H9 (cell line): ENCODE data around the gene FOXM1. TPM values are rescaled to one million over a fixed set of nuclear protein-coding genes. Genes with fewer than 3 reads are reported as not detected.

Source experiments
- DNase-seq: peaks from one replicate; pipeline ENCODE4 v3.0.0-alpha.2; 2017
- H2AFZ ChIP-seq: one replicate; pipeline ENCODE4 v1.6.1; 2013; ENCODE audit warnings: mild to moderate bottlenecking, low read length, control low read depth, moderate library complexity
- H2AK5ac ChIP-seq: 2 replicates; pipeline ENCODE4 v1.6.1; 2013; ENCODE audit warnings: low read length, control low read depth, mixed read lengths; ENCODE audit not compliant: insufficient read length
- H2BK120ac ChIP-seq: one replicate; pipeline ENCODE4 v1.6.1; 2013; ENCODE audit warnings: low read depth, mild to moderate bottlenecking, low read length, control low read depth, inconsistent platforms; ENCODE audit not compliant: poor library complexity, severe bottlenecking
- H2BK12ac ChIP-seq: 2 replicates; pipeline ENCODE4 v1.6.1; 2013; ENCODE audit warnings: low read length, control low read depth, mixed read lengths, low read depth; ENCODE audit not compliant: insufficient read length
- H2BK15ac ChIP-seq: 2 replicates; pipeline ENCODE4 v1.6.1; 2013; ENCODE audit warnings: low read depth, low read length, control low read depth
- H2BK20ac ChIP-seq: one replicate; pipeline ENCODE4 v1.6.1; 2013; ENCODE audit warnings: low read depth, mild to moderate bottlenecking, low read length, control low read depth, inconsistent platforms; ENCODE audit not compliant: poor library complexity, severe bottlenecking
- H2BK5ac ChIP-seq: 2 replicates; pipeline ENCODE4 v1.6.1; 2013; ENCODE audit warnings: low read length, control low read depth, mixed read lengths; ENCODE audit not compliant: insufficient read length
- H3K14ac ChIP-seq: 2 replicates; pipeline ENCODE4 v1.6.1; 2013; ENCODE audit warnings: low read length, control low read depth; ENCODE audit not compliant: insufficient read depth
- H3K18ac ChIP-seq: 2 replicates; pipeline ENCODE4 v1.6.1; 2013; ENCODE audit warnings: low read depth, mild to moderate bottlenecking, mixed read lengths, low read length, control low read depth; ENCODE audit not compliant: insufficient read length
- H3K23ac ChIP-seq: 2 replicates; pipeline ENCODE4 v1.6.1; 2013; ENCODE audit warnings: low read length, control low read depth, mixed read lengths, low read depth; ENCODE audit not compliant: insufficient read length
- H3K23me2 ChIP-seq: 2 replicates; pipeline ENCODE4 v1.6.1; 2013; ENCODE audit warnings: low read depth, mild to moderate bottlenecking, mixed read lengths, low read length, control low read depth; ENCODE audit not compliant: insufficient read length, poor library complexity, severe bottlenecking
- H3K27ac ChIP-seq: 2 replicates; pipeline ENCODE4 v1.5.1; 2013; ENCODE audit warnings: low read length, control low read depth, mixed read lengths, low read depth; ENCODE audit not compliant: insufficient read length
- H3K27me3 ChIP-seq: 2 replicates; pipeline ENCODE4 v1.6.1; 2013; ENCODE audit warnings: low read length, control low read depth, inconsistent platforms; ENCODE audit not compliant: insufficient read depth
- H3K4ac ChIP-seq: 2 replicates; pipeline ENCODE4 v1.6.1; 2013; ENCODE audit warnings: low read depth, mild to moderate bottlenecking, control low read depth, inconsistent platforms, low read length, moderate library complexity
- H3K4me1 ChIP-seq: 2 replicates; pipeline ENCODE4 v1.6.1; 2013; ENCODE audit warnings: low read length, control low read depth, inconsistent platforms; ENCODE audit not compliant: insufficient read depth
- H3K4me2 ChIP-seq: 2 replicates; pipeline ENCODE4 v1.6.1; 2013; ENCODE audit warnings: low read length, control low read depth, mixed read lengths; ENCODE audit not compliant: insufficient read length, insufficient read depth
- H3K56ac ChIP-seq: 2 replicates; pipeline ENCODE4 v1.6.1; 2013; ENCODE audit warnings: low read depth, mild to moderate bottlenecking, mixed read lengths, low read length, control low read depth; ENCODE audit not compliant: insufficient read length
- H3K79me1 ChIP-seq: 2 replicates; pipeline ENCODE4 v1.6.1; 2013; ENCODE audit warnings: low read depth, mild to moderate bottlenecking, moderate library complexity, low read length, control low read depth, inconsistent platforms; ENCODE audit not compliant: insufficient read depth, poor library complexity, severe bottlenecking
- H3K79me2 ChIP-seq: 2 replicates; pipeline ENCODE4 v1.6.1; 2013; ENCODE audit warnings: low read length, control low read depth, inconsistent platforms; ENCODE audit not compliant: insufficient read depth
- H3K9ac ChIP-seq: 2 replicates; pipeline ENCODE4 v1.6.1; 2013; ENCODE audit warnings: low read length, control low read depth, mixed read lengths; ENCODE audit not compliant: insufficient read length; ENCODE audit errors: extremely low read depth
- H3K9me3 ChIP-seq: one replicate; pipeline ENCODE4 v1.6.1; 2013; ENCODE audit warnings: low read depth, low read length, inconsistent platforms; ENCODE audit not compliant: control insufficient read depth
- H3T11ph ChIP-seq: one replicate; pipeline ENCODE4 v1.6.1; 2013; ENCODE audit warnings: mild to moderate bottlenecking, low read length, control low read depth, inconsistent platforms
- H4K20me1 ChIP-seq: one replicate; pipeline ENCODE4 v1.6.1; 2013; ENCODE audit not compliant: control insufficient read depth, insufficient read length, insufficient read depth
- H4K5ac ChIP-seq: 2 replicates; pipeline ENCODE4 v1.6.1; 2013; ENCODE audit warnings: low read depth, mild to moderate bottlenecking, mixed read lengths, low read length, control low read depth; ENCODE audit not compliant: insufficient read length
- H4K8ac ChIP-seq: replicated peaks from 2 replicates; pipeline ENCODE4 v1.6.1; 2013; ENCODE audit warnings: low read length, control low read depth, mixed read lengths, low read depth; ENCODE audit not compliant: insufficient read length
- H4K91ac ChIP-seq: 2 replicates; pipeline ENCODE4 v1.6.1; 2013; ENCODE audit warnings: low read depth, mild to moderate bottlenecking, moderate library complexity, mixed read lengths, low read length, control low read depth; ENCODE audit not compliant: insufficient read length
- H3K27ac Mint-ChIP-seq, 3 experiments: 2 replicates in 2 of 3; 3 replicates in 1 of 3; pipeline ENCODE4 v1.8.0; 2020 to 2021; ENCODE audit warnings: mixed read lengths in 3 of 3, mild to moderate bottlenecking in 1 of 3, moderate library complexity in 1 of 3
- H3K27me3 Mint-ChIP-seq: 2 replicates; pipeline ENCODE4 v1.8.0; 2021; ENCODE audit warnings: low read depth, mild to moderate bottlenecking, moderate library complexity, mixed read lengths
- H3K36me3 Mint-ChIP-seq, 3 experiments: 2 replicates in 2 of 3; 3 replicates in 1 of 3; pipeline ENCODE4 v1.8.0; 2020 to 2021; ENCODE audit warnings: low read depth in 3 of 3, mixed read lengths in 3 of 3; ENCODE audit not compliant: insufficient read depth in 1 of 3
- H3K4me1 Mint-ChIP-seq, 2 experiments: 2 replicates each; pipeline ENCODE4 v1.8.0; 2020; ENCODE audit warnings: mixed read lengths in 2 of 2
- H3K4me3 Mint-ChIP-seq, 2 experiments: 2 replicates in 1 of 2; 3 replicates in 1 of 2; pipeline ENCODE4 v1.8.0; 2020 to 2021; ENCODE audit warnings: mild to moderate bottlenecking in 2 of 2, mixed read lengths in 2 of 2, moderate library complexity in 1 of 2
- H3K9me3 Mint-ChIP-seq, 2 experiments: 2 replicates in 1 of 2; 3 replicates in 1 of 2; pipeline ENCODE4 v1.8.0; 2020; ENCODE audit warnings: mild to moderate bottlenecking in 2 of 2, mixed read lengths in 2 of 2, moderate library complexity in 1 of 2
- WGBS: extraction: QIAGEN DNeasy Blood & Tissue Kit; methylation state at CpG from one replicate; pipeline ENCODE4 v1.1.7; 2013; ENCODE audit warnings: missing lambda C conversion rate, low lambda C conversion rate, mixed read lengths; ENCODE audit not compliant: insufficient read length; ENCODE audit errors: extremely low coverage; 5-methylcytosine and 5-hydroxymethylcytosine counted together
- total RNA-seq: library from RNA; stranded (reverse); gene quantifications from 2 replicates; pipeline ENCODE4 v1.2.1, GENCODE V29; 2021
- TF ChIP-seq, protein P1 (sequence below): fragments of 200-600 bp; sonication (generic); conservative IDR thresholded peaks from 3 replicates; pipeline ENCODE4 v1.8.0; 2021; ENCODE audit warnings: antibody characterized with exemption, mild to moderate bottlenecking

The FOXM1 gene
- total RNA-seq, 1 experiment from 2014 or later: 109 TPM

DNA sequence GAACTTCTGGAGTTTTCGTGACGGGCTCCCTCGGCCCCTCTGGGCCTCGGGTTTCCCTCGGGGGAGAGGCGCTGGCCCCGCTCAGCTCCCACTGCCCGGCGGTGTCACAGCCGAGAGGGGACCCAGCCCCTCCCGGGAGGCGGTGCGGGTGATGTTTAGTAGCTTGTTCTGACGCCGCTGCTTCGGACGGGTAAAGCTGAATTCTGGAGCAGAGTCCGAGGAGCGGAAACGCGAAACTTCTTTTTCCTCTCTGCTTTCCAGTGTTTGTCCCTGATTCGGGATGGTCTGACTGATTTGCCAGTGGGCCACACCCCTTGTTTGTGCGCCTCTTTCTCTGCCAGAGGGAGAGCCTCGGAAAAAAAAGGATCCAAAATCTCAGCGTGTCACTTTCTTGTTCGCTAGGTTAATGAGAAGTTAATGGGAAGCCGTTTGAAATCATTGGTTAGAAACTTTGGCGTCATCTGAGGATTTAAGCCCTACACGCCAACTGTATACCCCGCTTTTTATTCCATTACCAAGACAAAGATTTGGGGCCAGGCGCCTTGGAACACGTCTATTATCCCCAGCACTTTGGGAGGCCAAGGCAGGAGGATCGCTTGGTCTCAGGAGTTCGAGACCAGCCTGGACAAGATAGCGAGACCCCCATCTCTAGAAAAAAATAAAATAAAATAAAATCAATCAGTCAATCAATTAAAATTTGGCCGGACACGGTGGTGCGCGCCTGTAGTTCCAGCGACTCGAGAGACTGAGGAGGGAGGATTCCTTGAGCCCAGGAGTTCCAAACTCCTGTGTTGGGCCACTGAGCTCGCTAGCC lies 14.5 kb upstream of the FOXM1 start:
- H3K27ac Mint-ChIP-seq: peak overlapping the region; percentile 87 to 89 (median 88); a peak in 6 of 7 replicates
- H3K79me1 ChIP-seq: peaks cover 2% of the 10 kb centered on the region
- no peaks in the 10 kb centered on the region for H3K9me3 Mint-ChIP-seq
- H4K20me1 ChIP-seq: peaks cover 3% of the 10 kb centered on the region
- no peak overlapping the region for H2AFZ ChIP-seq
- H2BK12ac ChIP-seq: no peak overlapping the region
- no CpG with 5 or more reads among the region's 42 CpGs for WGBS
- no peaks in the 10 kb centered on the region for H3K4me1 ChIP-seq
- H3K23ac ChIP-seq: no peak overlapping the region
- H3K4me2 ChIP-seq: peak overlapping the region; percentile 60
- no peak overlapping the region for H3K56ac ChIP-seq
- no peak overlapping the region for H3T11ph ChIP-seq
- peaks cover 8 to 25% (median 21%) of the 10 kb centered on the region in 3 experiments for H3K36me3 Mint-ChIP-seq
- H3K14ac ChIP-seq: no peak overlapping the region
- no peak overlapping the region for H3K18ac ChIP-seq
- H3K27me3 ChIP-seq: no peaks in the 10 kb centered on the region
- no peak overlapping the region for H4K91ac ChIP-seq
- no peak overlapping the region for H3K4ac ChIP-seq
- TF ChIP-seq, protein P1, sequence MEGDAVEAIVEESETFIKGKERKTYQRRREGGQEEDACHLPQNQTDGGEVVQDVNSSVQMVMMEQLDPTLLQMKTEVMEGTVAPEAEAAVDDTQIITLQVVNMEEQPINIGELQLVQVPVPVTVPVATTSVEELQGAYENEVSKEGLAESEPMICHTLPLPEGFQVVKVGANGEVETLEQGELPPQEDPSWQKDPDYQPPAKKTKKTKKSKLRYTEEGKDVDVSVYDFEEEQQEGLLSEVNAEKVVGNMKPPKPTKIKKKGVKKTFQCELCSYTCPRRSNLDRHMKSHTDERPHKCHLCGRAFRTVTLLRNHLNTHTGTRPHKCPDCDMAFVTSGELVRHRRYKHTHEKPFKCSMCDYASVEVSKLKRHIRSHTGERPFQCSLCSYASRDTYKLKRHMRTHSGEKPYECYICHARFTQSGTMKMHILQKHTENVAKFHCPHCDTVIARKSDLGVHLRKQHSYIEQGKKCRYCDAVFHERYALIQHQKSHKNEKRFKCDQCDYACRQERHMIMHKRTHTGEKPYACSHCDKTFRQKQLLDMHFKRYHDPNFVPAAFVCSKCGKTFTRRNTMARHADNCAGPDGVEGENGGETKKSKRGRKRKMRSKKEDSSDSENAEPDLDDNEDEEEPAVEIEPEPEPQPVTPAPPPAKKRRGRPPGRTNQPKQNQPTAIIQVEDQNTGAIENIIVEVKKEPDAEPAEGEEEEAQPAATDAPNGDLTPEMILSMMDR: no peak
- H3K4me3 Mint-ChIP-seq: peak overlapping the region; percentile 89 to 97
- no peak overlapping the region for H3K9ac ChIP-seq
- H4K5ac ChIP-seq: no peak overlapping the region
- H2AK5ac ChIP-seq: no peak overlapping the region
- H4K8ac ChIP-seq: no peak overlapping the region
- 0 out of 2 replicates have a peak, but pooled peaks cover 3% of the 10 kb centered on the region for H3K27me3 Mint-ChIP-seq
- peaks cover 10 to 16% of the 10 kb centered on the region in 2 experiments for H3K4me1 Mint-ChIP-seq
- no peak overlapping the region for H2BK120ac ChIP-seq
- H2BK15ac ChIP-seq: no peak overlapping the region
- DNase-seq: peak; percentile 76
- H3K23me2 ChIP-seq: peaks cover 5% of the 10 kb centered on the region
- H3K79me2 ChIP-seq: 0 out of 2 replicates have a peak, but pooled peaks cover 1% of the 10 kb centered on the region
- H3K27ac ChIP-seq: no peak overlapping the region
- no peak overlapping the region for H2BK20ac ChIP-seq
- H3K9me3 ChIP-seq: no peaks in the 10 kb centered on the region
- no peak overlapping the region for H2BK5ac ChIP-seq
